Activated CD4-positive, alpha-beta T cell treated with anti-CD3 and anti-CD28 coated beads, Interleukin-2, amount 10 ng/mL, durations not matched to agents 7 days and 5 days (primary cell): ENCODE results near the gene S100A4. TPM values are rescaled to one million over a fixed set of nuclear protein-coding genes. Genes with fewer than 3 reads are reported as not detected.
"Not testable (repeated sequence)": the region's sequence is repeated elsewhere in the genome, so short reads cannot be mapped to it uniquely, and the experiment has no call there.

Experiments used
- CTCF ChIA-PET: fragments of 350-600 bp; sonication (Branson Sonifier 250); formaldehyde crosslinking; loops from one replicate; lab custom pipeline; 2021; ENCODE audit warnings: antibody characterized with exemption; lab: Charles Lee
- POLR2A ChIA-PET: fragments of 350-600 bp; sonication (Branson Sonifier 250); formaldehyde crosslinking; loops from one replicate; lab custom pipeline; 2021; ENCODE audit warnings: antibody characterized with exemption; lab: Charles Lee
- DNase-seq: peaks from one replicate; pipeline ENCODE4 v3.0.0-alpha.2; 2020
- H3K27ac Mint-ChIP-seq: one replicate; pipeline ENCODE4 v1.8.0; 2021; ENCODE audit warnings: mild to moderate bottlenecking, moderate library complexity, mixed read lengths
- H3K27me3 Mint-ChIP-seq: one replicate; pipeline ENCODE4 v1.8.0; 2021; ENCODE audit warnings: mixed read lengths
- H3K36me3 Mint-ChIP-seq: one replicate; pipeline ENCODE4 v1.8.0; 2021; ENCODE audit warnings: low read depth, mixed read lengths
- H3K4me1 Mint-ChIP-seq: one replicate; pipeline ENCODE4 v1.8.0; 2021; ENCODE audit warnings: mixed read lengths
- H3K4me3 Mint-ChIP-seq: one replicate; pipeline ENCODE4 v1.8.0; 2021; ENCODE audit warnings: mild to moderate bottlenecking, moderate library complexity, mixed read lengths
- H3K9me3 Mint-ChIP-seq: one replicate; pipeline ENCODE4 v1.8.0; 2021; ENCODE audit warnings: mixed read lengths
- total RNA-seq, 2 experiments: library from RNA; stranded (reverse); gene quantifications; one replicate each; pipeline ENCODE4 v1.2.3, GENCODE V29; 2021

Gene S100A4
- total RNA-seq, 2 experiments from 2014 or later = 678 to 905 TPM

DNA sequence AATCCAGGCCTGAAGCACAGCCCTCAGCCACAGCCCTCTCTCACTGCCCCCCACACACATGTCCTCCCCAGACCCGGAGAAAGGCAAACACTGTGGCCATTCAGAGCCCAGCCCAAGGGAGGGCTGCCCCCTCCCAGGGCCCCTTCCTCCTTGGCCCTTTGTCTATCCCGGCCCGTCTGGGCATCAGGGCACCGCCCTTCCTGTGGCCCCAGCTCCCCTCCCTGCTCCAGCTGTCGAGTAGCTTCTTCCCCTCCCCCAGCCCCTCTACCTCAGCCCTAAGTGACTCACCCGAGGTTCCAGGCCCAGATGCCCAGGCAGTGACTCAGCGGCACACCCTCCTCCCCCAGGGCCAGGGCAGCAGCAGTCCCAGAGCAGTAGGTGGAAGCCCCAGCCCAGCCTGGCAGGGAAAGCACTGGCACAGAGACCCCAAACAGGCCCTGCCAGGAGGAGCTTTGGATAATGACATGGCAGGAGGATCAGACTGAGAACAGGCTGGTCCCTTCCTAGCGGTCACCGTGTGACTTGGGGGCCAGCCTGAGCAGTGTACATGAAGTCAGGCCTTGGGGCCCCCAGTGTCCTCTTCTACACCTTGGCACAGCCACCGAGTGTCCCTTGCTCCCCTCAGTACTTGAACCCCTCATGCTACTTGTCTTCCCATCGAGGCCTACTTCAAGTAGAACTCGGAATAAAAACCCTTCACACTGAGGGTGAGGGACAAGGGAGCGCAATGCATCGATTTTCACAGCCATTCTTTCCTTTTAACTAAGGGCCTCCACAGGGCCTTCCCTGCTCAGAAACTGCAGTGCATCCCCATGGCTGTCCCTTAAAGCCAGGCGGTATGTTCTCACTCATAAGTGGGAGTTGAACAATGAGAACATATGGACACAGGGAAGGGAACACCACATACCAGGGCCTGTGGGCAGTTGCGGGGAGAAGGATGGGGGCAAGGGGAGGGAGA, 21.1 kb upstream of the S100A4 start:
- Mint-ChIP-seq H3K4me3 (peak overlapping the region; percentile 25), H3K36me3 (no peaks in the 10 kb centered on the region), H3K27me3 (no peaks in the 10 kb centered on the region), H3K9me3 (no peaks in the 10 kb centered on the region), H3K27ac (peak overlapping the region; percentile 99), H3K4me1 (peaks cover 41% of the 10 kb centered on the region)
- ChIA-PET CTCF (interaction anchor here (0.9 to 3.6 kb wide), 8 partner anchors 14 to 57 kb away, joined by 3 to 16 read pairs (median 9); partner anchors contain the start of genes S100A4, S100A5 and S100A6), POLR2A (interaction anchor here (0.6 to 1.9 kb wide), 3 partner anchors 22 to 134 kb away, joined by 5 to 8 read pairs (median 7); partner anchors contain the start of gene S100A4)
- peak; percentile 80 for DNase-seq

GRCh38 chr1:153565529-153566374, 20.1 kb upstream of the S100A4 start, which contains the start of gene S100A2:
Gene S100A2 (minus strand): TSS chr1:153565844. CDS start chr1:153563877, 1,967 bp downstream.
- DNase-seq = no peak
- H3K4me1 Mint-ChIP-seq = peaks cover 40% of the 10 kb centered on the region
- H3K27ac Mint-ChIP-seq = peak within 1 kb of the TSS; percentile 99
- no peaks in the 10 kb centered on the region for H3K36me3 Mint-ChIP-seq
- H3K27me3 Mint-ChIP-seq = no peaks in the 10 kb centered on the region
- peak within 1 kb of the TSS; percentile 47 for H3K4me3 Mint-ChIP-seq
- CTCF ChIA-PET = interaction anchor here (0.9 to 3.6 kb wide), 8 partner anchors 13 to 56 kb away, joined by 3 to 16 read pairs (median 9); partner anchors contain the start of genes S100A4, S100A5 and S100A6
- POLR2A ChIA-PET = interaction anchor here (0.6 to 1.9 kb wide), 3 partner anchors 21 to 135 kb away, joined by 5 to 8 read pairs (median 7); partner anchors contain the start of gene S100A4
- no peaks in the 10 kb centered on the region for H3K9me3 Mint-ChIP-seq

DNA sequence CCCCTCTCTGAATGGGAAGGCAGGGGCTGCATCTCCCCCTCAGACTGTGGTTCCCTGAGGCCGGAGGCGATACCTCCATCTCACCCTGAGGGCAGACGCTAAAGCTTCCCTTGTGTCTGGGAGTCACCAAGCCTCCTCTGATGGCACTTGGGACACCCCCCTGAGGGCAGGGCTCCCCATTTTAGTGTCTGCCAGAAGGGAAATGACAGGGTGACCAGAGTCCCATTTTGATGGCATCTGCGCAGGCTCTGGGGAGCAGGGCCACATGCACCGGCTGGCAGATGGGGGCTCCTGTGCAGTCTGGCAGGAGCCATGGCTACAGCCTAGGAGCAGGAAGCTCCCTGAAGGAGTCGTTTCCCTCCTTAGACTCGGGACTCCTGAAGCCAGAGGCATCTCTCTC, 18.4 kb upstream of the S100A4 start:
- no peak overlapping the region for H3K4me3 Mint-ChIP-seq
- peaks cover 36% of the 10 kb centered on the region for H3K4me1 Mint-ChIP-seq
- no peaks in the 10 kb centered on the region for H3K36me3 Mint-ChIP-seq
- no peak overlapping the region for H3K27ac Mint-ChIP-seq
- POLR2A ChIA-PET = no interaction called here
- no peak for DNase-seq
- CTCF ChIA-PET = interaction anchor here (0.9 to 3.6 kb wide), 5 partner anchors 8 to 53 kb away, joined by 4 to 16 read pairs (median 4); partner anchors contain the start of gene S100A5
- H3K9me3 Mint-ChIP-seq = no peaks in the 10 kb centered on the region
- H3K27me3 Mint-ChIP-seq = no peaks in the 10 kb centered on the region

- Mint-ChIP-seq H3K27me3 (no peaks in the 10 kb centered on the region), H3K36me3 (no peaks in the 10 kb centered on the region), H3K27ac (peak overlapping the region; percentile 57), H3K9me3 (no peaks in the 10 kb centered on the region), H3K4me1 (peaks cover 32% of the 10 kb centered on the region), H3K4me3 (no peak overlapping the region)
- POLR2A ChIA-PET = no interaction called here
- CTCF ChIA-PET = interaction anchor here (0.9 to 3.6 kb wide), 5 partner anchors 9 to 53 kb away, joined by 4 to 16 read pairs (median 4); partner anchors contain the start of gene S100A5
- DNase-seq = no peak
These were observed 17.9 kb upstream of the S100A4 start for GRCh38 chr1:153563483-153563901.

DNA sequence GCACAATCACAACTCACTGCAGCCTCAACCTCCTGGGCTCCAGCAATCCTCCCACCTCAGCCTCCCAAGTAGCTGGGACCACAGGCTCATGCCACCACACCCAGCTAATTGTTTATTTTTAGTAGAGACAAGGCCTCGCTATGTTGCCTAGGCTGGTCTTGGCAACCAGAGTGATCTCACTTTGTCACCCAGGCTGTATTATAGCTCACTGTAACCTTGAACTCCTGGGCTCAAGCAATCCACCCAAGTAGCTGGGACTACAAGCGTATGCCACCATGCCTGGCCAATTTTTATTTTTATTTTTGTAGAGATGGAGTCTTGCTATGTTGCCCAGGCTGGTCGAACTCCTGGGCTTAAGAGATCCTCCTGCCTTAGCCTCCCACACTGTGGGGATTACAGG, 16.4 kb upstream of the S100A4 start:
- H3K27ac Mint-ChIP-seq, DNase-seq, H3K9me3 Mint-ChIP-seq, H3K36me3 Mint-ChIP-seq, POLR2A ChIA-PET, H3K27me3 Mint-ChIP-seq, H3K4me3 Mint-ChIP-seq: not testable (repeated sequence)
- H3K4me1 Mint-ChIP-seq = peaks cover 20% of the 10 kb centered on the region
- CTCF ChIA-PET = interaction anchor here (1.2 to 4.5 kb wide), 5 partner anchors 12 to 29 kb away, joined by 5 to 24 read pairs (median 10); partner anchors contain the start of genes S100A3, S100A5 and S100A6

DNA sequence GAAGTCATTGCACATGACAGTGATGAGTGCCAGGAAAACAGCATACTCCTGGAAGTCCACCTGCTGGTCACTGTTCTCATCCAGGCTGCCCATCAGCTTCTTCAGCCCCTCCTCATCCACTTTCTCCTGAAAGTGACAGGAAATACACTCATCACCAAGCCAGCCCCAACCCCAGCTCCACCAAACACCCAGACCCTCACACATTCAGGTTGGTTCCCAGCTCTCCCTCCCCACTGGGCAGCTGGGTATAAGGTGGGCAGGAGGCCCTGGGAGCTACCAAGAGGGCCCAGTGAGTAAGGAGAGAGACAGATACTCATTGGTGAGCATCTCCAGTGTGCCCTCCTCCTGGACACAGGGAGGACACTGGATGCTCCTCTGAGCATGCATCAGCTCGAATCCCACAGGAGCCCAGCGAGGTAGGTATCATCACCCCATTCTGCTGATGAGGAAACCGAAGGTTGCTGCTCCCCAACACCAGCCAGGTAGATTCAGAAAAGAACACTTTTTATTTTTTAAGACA, 15.9 kb upstream of the S100A4 start:
- Mint-ChIP-seq H3K4me3 (no peak overlapping the region), H3K36me3 (no peaks in the 10 kb centered on the region), H3K4me1 (peaks cover 15% of the 10 kb centered on the region), H3K9me3 (no peaks in the 10 kb centered on the region), H3K27ac (peak overlapping the region; percentile 19), H3K27me3 (no peaks in the 10 kb centered on the region)
- POLR2A ChIA-PET = no interaction called here
- CTCF ChIA-PET = interaction anchor here (0.5 to 4.5 kb wide), 8 partner anchors 11 to 45 kb away, joined by 3 to 24 read pairs (median 5); partner anchors contain the start of genes S100A3, S100A5 and S100A6
- DNase-seq = no peak

DNA sequence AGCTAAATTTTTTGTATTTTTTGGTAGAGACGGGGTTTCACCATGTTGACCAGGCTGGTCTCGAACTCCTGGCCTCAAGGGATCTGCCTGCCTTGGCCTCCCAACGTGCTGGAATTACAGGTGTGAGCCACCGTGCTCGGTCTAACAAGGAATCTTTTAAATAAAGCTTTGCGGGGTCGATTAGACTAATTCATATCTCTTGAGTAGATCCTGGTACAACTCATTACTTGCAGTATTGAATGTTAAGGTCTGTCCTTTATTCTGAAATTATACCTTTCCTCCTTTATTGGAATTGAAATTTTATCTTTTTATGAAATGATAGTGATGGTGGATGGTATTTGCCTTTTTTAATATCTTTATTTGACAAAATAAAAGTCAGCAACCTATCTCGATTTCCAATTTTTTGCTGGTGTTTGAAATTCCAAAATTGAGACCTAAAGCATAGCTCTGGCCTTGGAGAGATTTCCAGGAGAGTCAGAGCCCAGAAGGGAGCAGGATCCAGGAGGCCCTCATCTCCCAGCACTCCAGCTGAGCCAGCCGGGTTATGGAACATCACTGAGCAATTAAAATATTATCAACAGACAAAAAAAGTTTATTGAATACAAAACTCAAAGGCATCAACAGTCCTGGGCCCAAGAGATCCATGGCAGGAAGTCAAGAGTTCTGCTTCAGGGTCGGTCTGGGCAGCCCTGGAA, 15.3 kb upstream of the S100A4 start:
- H3K27me3 Mint-ChIP-seq = no peaks in the 10 kb centered on the region
- POLR2A ChIA-PET = no interaction called here

GRCh38 chr1:153560241-153560640, 14.6 kb upstream of the S100A4 start:
- CTCF ChIA-PET = interaction anchor here (0.6 to 4.5 kb wide), 7 partner anchors 10 to 51 kb away, joined by 3 to 24 read pairs (median 5); partner anchors contain the start of genes S100A3 and S100A6
- no peaks in the 10 kb centered on the region for H3K27me3 Mint-ChIP-seq
- POLR2A ChIA-PET = no interaction called here
- no peaks in the 10 kb centered on the region for H3K9me3 Mint-ChIP-seq
- no peak for DNase-seq
- H3K27ac Mint-ChIP-seq = no peak overlapping the region
- peaks cover 3% of the 10 kb centered on the region for H3K4me1 Mint-ChIP-seq
- H3K36me3 Mint-ChIP-seq = no peaks in the 10 kb centered on the region
- H3K4me3 Mint-ChIP-seq = no peak overlapping the region

More for the DNA sequence above, 15.3 kb upstream of the S100A4 start:
- H3K4me1 Mint-ChIP-seq = peaks cover 10% of the 10 kb centered on the region
- no peaks in the 10 kb centered on the region for H3K9me3 Mint-ChIP-seq
- CTCF ChIA-PET = interaction anchor here (0.5 to 4.5 kb wide), 7 partner anchors 11 to 45 kb away, joined by 3 to 24 read pairs (median 5); partner anchors contain the start of genes S100A3 and S100A5
- H3K36me3 Mint-ChIP-seq = no peaks in the 10 kb centered on the region
- H3K27ac Mint-ChIP-seq = no peak overlapping the region
- DNase-seq = no peak
- H3K4me3 Mint-ChIP-seq = no peak overlapping the region

DNA sequence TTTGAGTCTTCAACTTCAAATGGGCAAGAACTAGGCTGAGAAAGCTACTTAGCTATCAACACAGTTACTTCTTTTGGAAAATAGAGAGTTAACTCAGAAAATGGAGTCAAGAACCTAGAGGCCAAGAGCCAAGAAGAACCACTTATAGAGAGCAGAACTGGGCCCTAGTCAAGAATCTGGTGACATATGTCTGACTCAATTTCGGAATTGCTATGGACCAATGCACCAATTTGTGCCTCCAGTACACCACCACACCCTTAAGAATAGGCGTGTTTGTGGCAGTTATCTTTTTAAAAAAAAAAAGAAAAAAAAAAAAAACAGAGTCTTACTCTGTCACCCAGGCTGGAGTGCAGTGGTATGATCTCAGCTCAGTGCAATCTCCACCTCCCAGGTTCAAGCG, 12.3 kb upstream of the S100A4 start:
- Mint-ChIP-seq H3K4me3 (no peak overlapping the region), H3K4me1 (peaks cover 10% of the 10 kb centered on the region), H3K9me3 (no peaks in the 10 kb centered on the region), H3K27ac (no peak overlapping the region), H3K27me3 (no peaks in the 10 kb centered on the region), H3K36me3 (no peaks in the 10 kb centered on the region)
- ChIA-PET POLR2A (interaction anchor here (0.6 kb wide), 1 partner anchor 38 kb away, joined by 5 read pairs; no protein-coding TSS in a partner anchor), CTCF (interaction anchor here (0.6 to 1.4 kb wide), 3 partner anchors 14 to 63 kb away, joined by 3 to 6 read pairs (median 3); no protein-coding TSS in a partner anchor)
- DNase-seq = no peak

- Mint-ChIP-seq H3K4me1 (peaks cover 8% of the 10 kb centered on the region), H3K4me3 (no peak overlapping the region), H3K27me3 (no peaks in the 10 kb centered on the region), H3K27ac (no peak overlapping the region), H3K9me3 (no peaks in the 10 kb centered on the region), H3K36me3 (no peaks in the 10 kb centered on the region)
- ChIA-PET CTCF (interaction anchor here (0.7 to 1.3 kb wide), 3 partner anchors 10 to 16 kb away, joined by 3 to 4 read pairs (median 3); no protein-coding TSS in a partner anchor), POLR2A (no interaction called here)
- no peak for DNase-seq
These were observed 10.7 kb upstream of the S100A4 start for GRCh38 chr1:153556348-153556747.
